Activated T-cell treated with anti-CD3 and anti-CD28 coated beads for 1 hour (primary cell): ENCODE results near the gene CDH23.

Experiments used
- DNase-seq: peaks from one replicate; pipeline ENCODE4 v3.0.0-alpha.2; 2020; ENCODE audit warnings: low read depth

CDH23 gene

GRCh38 chr10:71486484-71487114, 89.9 kb downstream of the CDH23 start:
- no peak for DNase-seq

GRCh38 chr10:71487726-71488125, 91.0 kb downstream of the CDH23 start:
- DNase-seq: no peak

GRCh38 chr10:71489077-71489476, 92.4 kb downstream of the CDH23 start:
- DNase-seq: no peak

- DNase-seq: no peak
Observed at GRCh38 chr10:71492872-71493271, 96.2 kb downstream of the CDH23 start.

GRCh38 chr10:71493741-71494140, 97.0 kb downstream of the CDH23 start:
- DNase-seq: no peak

- DNase-seq: no peak
Observed at GRCh38 chr10:71494476-71494875, 97.8 kb downstream of the CDH23 start.

GRCh38 chr10:71494980-71495381, 98.3 kb downstream of the CDH23 start:
- no peak for DNase-seq

GRCh38 chr10:71496927-71497762, 100.4 kb downstream of the CDH23 start:
- DNase-seq: no peak

- DNase-seq: no peak
Observed at GRCh38 chr10:71497763-71498326, 101.1 kb downstream of the CDH23 start.

GRCh38 chr10:71501402-71501801, 104.7 kb downstream of the CDH23 start:
- DNase-seq: no peak

- no peak for DNase-seq
Observed at GRCh38 chr10:71502190-71502589, 105.5 kb downstream of the CDH23 start.

GRCh38 chr10:71502851-71503250, 106.1 kb downstream of the CDH23 start:
- DNase-seq: no peak

GRCh38 chr10:71504168-71504567, 107.4 kb downstream of the CDH23 start:
- DNase-seq: no peak

- no peak for DNase-seq
Observed at GRCh38 chr10:71504570-71504969, 107.8 kb downstream of the CDH23 start.

GRCh38 chr10:71505862-71506261, 109.1 kb downstream of the CDH23 start:
- no peak for DNase-seq

GRCh38 chr10:71509444-71509843, 112.7 kb downstream of the CDH23 start:
- DNase-seq: no peak

- DNase-seq: no peak
Observed at GRCh38 chr10:71511206-71511605, 114.5 kb downstream of the CDH23 start.

- no peak for DNase-seq
Observed at GRCh38 chr10:71512312-71512711, 115.6 kb downstream of the CDH23 start.

- no peak for DNase-seq
Observed at GRCh38 chr10:71512761-71513539, 116.2 kb downstream of the CDH23 start.

- DNase-seq: no peak
Observed at GRCh38 chr10:71513540-71513853, 116.8 kb downstream of the CDH23 start.

GRCh38 chr10:71513936-71514335, 117.2 kb downstream of the CDH23 start:
- no peak for DNase-seq

- no peak for DNase-seq
Observed at GRCh38 chr10:71515531-71516172, 118.9 kb downstream of the CDH23 start.
